ENCODE data around the gene FBXO41.

FBXO41 gene

DNA sequence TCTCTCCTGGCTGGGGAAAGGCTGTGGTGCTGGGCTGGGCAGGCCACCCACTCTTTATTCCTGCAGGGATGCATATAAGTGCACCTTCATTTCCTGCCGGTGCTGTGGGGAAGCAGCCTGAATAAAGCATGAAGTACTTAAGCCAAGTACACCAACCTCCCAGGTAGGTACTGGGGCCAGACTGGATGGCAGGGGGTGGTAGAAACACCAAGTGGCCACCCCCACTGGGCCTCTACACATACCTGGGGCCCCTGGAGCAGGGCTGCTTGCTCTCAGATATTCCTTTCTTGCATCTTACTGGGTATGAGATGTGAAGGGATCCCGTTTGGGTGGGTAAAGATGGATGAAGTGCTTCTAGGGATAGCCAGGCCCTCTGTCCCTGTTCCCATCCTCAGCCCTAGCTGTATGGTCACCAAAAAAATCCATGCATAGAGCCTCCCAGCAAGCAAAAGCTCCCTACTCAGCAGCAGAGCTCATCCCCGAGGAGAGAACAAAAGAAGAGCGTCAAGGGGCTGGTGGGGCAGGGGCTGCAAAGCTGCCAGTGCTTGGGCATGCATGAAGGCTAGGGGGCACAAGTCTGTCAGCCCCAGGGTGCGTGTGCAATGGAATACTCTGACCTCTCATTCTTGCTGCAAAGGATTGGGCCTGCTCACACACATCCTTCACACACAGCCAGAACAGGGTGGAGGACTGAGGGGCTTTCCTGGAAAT is 28.2 kb downstream of the FBXO41 start:
- in situ Hi-C loops (cut with HindIII; ENCODE audit: low pct_unique_long_range_greater_than_20kb, low sequenced_read_pairs) = no loop called here
- no peak for TF ChIP-seq JUND (IDR thresholded peaks at IDR 0.05; ENCODE audit: low read depth)
- no peak for DNase-seq (ENCODE audit: low read depth in 1 of 2, low spot score in 1 of 2)

DNA sequence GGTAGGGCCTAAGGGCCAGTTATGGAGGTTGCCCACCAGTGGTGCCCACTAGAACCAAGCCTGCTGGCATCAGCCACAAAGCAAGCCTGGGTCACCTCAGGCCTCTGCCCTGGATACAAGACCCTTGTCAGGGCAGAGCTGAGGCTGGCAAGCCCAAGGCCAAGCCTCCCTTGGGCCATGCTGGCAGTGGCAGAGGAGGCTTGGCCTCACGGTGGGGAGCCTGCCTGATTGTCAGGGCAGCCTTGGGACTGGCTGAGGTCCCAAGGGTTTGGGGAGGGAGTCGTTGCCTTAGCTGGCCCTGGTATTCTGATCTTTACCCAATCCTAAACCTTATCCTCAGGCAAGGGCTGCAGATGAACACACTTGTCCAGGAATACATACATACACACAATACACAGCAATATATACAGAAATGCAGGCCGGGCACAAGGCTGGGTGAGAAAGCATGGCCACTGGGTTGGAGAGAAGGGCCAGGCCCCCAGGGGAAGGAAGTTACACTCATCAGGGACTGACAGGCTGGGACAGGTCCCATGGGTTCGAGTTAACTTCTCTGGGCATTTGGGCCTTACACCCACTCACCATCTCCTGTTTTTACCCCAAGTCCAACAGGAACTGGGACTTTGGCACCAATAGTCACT is 29.2 kb downstream of the FBXO41 start:
- in situ Hi-C loops (cut with HindIII; ENCODE audit: low pct_unique_long_range_greater_than_20kb, low sequenced_read_pairs) = no loop called here
- no peak for TF ChIP-seq JUND (IDR thresholded peaks at IDR 0.05; ENCODE audit: low read depth)
- DNase-seq (ENCODE audit: low read depth in 1 of 2, low spot score in 1 of 2) = no peak

DNA sequence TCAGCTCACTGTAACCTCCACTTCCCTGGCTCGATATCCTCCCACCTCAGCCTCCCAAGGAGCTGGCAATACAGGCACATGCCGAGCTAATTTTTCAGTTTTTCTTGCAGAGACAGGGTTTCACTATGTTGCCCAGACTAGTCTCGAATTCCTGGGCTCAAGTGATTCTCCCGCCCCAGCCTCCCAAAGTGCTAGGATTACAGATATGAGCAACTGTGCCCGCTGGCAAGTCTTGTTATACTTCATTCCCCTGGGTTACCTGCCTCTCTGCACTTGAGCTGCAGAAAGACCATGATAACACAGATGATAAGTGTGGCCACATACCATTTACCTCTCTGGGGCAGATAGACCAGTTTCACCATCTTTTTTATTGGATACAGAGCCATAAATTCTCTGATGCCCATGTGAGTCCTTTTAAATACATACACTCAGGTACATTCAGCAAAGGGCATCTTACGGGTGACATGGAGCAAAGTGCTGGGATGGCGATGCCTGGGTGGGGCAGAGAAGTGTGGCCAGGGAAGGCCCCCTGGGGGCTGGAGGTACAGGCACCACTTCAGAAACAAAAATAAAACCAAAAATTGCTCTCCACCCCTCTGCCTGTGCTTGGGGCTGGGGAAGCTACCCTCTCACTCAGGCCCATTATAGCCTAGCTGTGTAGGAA is 29.8 kb downstream of the FBXO41 start:
- TF ChIP-seq JUND (IDR thresholded peaks at IDR 0.05; ENCODE audit: low read depth) = no peak
- in situ Hi-C loops (cut with HindIII; ENCODE audit: low pct_unique_long_range_greater_than_20kb, low sequenced_read_pairs) = no loop called here
- no peak for DNase-seq (ENCODE audit: low read depth in 1 of 2, low spot score in 1 of 2)

DNA sequence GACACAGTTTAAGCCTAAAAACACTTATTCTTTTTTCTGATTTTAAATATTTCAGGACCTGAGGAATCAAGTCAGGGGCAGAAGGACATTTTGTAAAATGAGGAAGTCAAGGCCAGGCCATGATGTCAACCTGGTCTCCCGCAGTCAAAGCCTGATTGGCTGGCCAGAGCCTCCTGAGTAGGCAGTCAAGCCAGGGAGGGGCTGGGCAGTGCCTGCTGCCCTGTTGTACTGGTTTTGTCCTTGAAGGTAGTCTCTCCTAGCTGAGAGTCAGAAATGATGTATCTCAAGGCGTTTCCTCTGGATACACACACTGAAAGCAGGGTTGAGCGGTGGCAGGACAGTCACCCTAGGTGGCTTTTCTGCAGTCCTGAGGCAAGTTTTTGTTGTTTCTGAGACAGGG is 30.4 kb downstream of the FBXO41 start:
- in situ Hi-C loops (cut with HindIII; ENCODE audit: low pct_unique_long_range_greater_than_20kb, low sequenced_read_pairs) = no loop called here
- peak; percentile 35 to 50 for DNase-seq (ENCODE audit: low read depth in 1 of 2, low spot score in 1 of 2)

DNA sequence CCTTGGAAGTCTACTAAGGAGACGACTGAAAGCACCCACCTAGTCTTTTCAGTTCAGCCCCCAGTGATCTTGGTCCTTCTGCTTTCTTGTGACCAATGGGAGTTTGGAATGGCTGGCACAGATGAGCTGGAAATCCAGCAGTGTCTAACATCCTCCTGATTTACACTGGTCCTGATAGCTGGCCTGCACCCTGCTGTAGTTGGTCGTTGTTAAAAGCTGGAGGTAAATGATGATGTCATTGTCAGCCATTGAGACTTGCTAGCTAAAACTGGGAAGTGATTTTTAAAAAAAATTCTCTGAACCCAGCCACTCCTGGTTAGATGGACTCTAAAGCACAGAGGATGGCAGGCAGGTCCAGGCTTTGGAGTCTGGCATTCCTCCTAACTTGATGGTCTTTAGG is 30.9 kb downstream of the FBXO41 start:
- no peak for TF ChIP-seq JUND (IDR thresholded peaks at IDR 0.05; ENCODE audit: low read depth)
- no peak for DNase-seq (ENCODE audit: low read depth in 1 of 2, low spot score in 1 of 2)
- in situ Hi-C loops (cut with HindIII; ENCODE audit: low pct_unique_long_range_greater_than_20kb, low sequenced_read_pairs) = no loop called here

More for the DNA sequence above, 30.4 kb downstream of the FBXO41 start:
- TF ChIP-seq JUND (IDR thresholded peaks at IDR 0.05; ENCODE audit: low read depth) = no peak

DNA sequence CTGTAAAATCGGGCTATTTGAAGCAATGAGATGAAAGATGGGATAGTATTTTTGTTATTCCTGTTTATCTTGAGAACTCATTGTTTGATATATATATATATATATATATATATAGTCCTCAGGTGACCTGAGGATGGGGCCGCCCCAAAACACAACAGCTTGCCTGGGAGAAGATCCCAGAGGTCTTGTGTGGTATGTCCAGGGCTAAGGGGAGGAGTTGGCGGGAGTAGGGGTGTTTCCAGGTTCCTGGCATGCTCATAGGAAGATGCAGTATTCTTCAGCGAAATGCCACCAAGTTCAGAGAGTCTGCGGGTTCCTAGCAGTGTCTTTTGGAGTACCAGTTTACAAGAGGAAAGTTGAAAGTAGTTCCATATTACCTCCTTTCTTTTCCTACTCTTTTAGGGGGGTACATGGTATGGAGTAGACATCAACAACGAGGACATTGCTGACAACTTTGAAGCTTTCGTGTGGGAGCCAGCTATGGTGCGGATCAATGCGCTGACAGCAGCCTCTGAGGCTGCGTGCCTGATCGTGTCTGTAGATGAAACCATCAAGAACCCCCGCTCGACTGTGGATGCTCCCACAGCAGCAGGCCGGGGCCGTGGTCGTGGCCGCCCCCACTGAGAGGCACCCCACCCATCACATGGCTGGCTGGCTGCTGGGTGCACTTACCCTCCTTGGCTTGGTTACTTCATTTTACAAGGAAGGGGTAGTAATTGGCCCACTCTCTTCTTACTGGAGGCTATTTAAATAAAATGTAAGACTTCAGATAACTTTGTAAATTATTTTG is 31.8 kb downstream of the FBXO41 start:
- no peak for TF ChIP-seq JUND (IDR thresholded peaks at IDR 0.05; ENCODE audit: low read depth)
- in situ Hi-C loops (cut with HindIII; ENCODE audit: low pct_unique_long_range_greater_than_20kb, low sequenced_read_pairs) = no loop called here
- no peak for DNase-seq (ENCODE audit: low read depth in 1 of 2, low spot score in 1 of 2)

DNA sequence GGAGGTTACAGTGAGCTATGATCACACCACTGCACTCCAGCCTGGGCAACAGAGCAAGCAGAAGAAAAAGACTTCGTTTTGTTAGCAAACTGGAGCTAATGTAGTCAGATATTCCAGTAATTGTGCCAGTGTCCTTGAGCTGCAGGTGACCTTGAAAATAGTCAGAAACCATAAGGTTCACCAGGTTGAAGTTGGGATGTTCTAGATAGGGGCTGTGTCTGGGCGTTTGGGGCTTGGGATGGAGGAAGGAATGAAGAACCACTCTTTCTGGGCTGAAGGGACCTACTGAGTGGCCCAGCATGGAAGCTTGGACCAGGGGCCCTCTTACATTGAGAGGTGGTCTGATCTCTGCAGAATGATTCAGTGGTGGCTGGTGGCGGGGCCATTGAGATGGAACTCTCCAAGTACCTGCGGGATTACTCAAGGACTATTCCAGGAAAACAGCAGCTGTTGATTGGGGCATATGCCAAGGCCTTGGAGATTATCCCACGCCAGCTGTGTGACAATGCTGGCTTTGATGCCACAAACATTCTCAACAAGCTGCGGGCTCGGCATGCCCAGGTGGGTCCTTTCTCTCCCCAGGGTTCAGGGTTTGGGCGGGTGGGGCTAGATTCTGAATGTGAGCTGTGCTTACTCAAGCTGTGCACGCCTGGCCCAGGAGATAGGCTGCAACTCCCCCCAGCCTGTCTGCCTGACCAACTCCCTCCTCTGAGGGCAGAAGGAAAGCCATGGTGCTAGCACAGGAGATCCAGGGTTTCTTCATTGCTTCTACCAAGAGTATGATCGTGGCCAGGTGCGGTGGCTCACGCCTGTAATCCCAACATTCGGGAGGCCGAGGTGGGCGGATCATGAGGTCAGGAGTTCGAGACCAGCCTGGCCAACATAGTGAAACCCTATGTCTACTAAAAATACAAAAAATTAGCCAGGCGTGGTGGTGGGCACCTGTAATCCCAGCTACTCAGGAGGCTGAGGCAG is 33.1 kb downstream of the FBXO41 start:
- TF ChIP-seq JUND (IDR thresholded peaks at IDR 0.05; ENCODE audit: low read depth) = no peak
- DNase-seq (ENCODE audit: low read depth in 1 of 2, low spot score in 1 of 2) = no peak

DNA sequence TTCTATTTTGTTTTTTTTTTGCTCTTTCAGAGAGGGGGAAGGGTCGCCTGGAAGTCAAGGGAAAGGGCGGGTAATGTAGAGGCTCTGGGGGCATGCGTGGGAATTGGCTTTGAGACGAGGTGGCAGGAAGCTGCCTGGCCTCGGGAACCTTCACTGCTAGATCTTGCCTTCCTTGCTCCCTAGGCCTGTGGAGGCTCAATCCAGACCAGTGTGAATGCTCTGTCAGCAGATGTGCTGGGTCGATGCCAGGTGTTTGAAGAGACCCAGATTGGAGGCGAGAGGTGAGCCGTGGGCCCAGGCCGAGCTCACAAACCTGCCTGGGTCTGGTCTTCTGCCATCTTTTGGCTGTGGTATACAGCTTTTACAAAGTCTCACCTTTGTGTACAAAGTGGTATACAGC is 34.6 kb downstream of the FBXO41 start:
- in situ Hi-C loops (cut with HindIII; ENCODE audit: low pct_unique_long_range_greater_than_20kb, low sequenced_read_pairs) = no loop called here
- TF ChIP-seq JUND (IDR thresholded peaks at IDR 0.05; ENCODE audit: low read depth) = no peak
- no peak for DNase-seq (ENCODE audit: low read depth in 1 of 2, low spot score in 1 of 2)

More for the DNA sequence above, 33.1 kb downstream of the FBXO41 start:
- in situ Hi-C loops (cut with HindIII; ENCODE audit: low pct_unique_long_range_greater_than_20kb, low sequenced_read_pairs) = no loop called here

DNA sequence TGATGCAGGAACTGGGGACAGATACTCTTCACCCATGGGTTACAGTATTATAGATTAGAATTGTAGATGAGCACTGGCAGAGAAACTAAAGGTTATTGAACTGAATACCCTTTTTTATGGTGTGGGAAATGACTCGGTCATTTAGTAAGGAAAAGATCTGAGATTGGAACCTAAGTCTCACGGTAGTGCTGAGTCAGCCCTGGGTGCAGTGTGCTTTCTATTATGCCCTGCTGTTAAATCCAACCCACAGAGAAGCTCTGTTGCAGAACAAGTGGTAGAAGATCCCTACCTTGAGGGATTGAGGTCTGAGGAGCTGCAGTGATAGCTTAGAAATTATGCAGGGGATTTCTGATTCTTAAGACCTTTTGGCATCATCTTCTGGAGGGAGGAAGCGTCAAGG is 37.4 kb downstream of the FBXO41 start:
- no peak for TF ChIP-seq JUND (IDR thresholded peaks at IDR 0.05; ENCODE audit: low read depth)
- no peak for DNase-seq (ENCODE audit: low read depth in 1 of 2, low spot score in 1 of 2)
- in situ Hi-C loops (cut with HindIII; ENCODE audit: low pct_unique_long_range_greater_than_20kb, low sequenced_read_pairs) = no loop called here

DNA sequence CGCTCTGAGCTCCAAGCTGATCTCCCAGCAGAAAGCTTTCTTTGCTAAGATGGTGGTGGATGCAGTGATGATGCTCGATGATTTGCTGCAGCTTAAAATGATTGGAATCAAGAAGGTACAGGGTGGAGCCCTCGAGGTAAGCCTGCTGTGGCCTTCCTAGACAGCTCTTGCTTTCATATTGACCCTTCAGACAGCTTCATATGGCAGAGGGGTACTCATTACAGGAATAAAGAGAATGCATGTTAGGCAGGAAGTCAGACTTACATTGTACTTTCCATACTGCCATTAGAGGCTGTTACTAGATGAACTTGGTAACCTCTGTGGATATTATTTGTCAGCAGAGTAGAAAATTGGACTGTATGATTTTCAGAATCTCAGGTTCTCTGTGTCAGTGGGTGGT is 39.7 kb downstream of the FBXO41 start:
- DNase-seq (ENCODE audit: low read depth in 1 of 2, low spot score in 1 of 2) = no peak
- no peak for TF ChIP-seq JUND (IDR thresholded peaks at IDR 0.05; ENCODE audit: low read depth)
- in situ Hi-C loops (cut with HindIII; ENCODE audit: low pct_unique_long_range_greater_than_20kb, low sequenced_read_pairs) = no loop called here

DNA sequence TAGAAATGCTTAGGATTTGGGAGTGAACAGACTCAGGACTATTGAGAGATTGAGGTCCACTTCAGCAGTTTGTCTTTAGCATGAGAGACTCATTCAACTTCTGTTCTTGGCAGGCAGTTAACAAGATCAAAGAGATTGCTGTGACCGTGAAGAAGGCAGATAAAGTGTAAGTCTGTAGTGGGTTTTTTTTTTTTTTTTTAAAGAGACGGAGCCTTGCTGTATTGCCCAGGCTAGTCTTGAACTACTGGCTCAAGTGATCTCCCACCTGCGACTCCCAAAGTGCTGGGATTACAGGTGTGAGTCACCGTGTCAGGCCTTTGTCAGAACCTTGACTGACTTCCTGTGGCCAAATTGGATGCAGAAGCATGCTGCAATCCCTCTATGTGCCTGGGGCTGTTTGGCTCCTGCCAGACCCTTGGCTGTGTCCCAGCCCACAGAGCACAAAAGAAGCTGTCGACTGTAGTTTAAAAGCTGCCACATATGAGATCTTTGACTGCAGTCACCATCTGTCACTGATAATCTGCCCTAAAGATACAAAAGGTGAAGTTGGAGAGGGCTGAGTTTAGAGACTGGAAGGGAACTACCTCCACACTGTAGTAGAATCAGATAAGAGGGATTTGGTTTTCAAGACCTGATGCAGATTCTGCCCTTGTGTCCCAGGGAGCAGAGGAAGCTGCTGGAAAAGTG is 40.3 kb downstream of the FBXO41 start:
- peak in 1 of 2 experiments; percentile 68 for DNase-seq (ENCODE audit: low read depth in 1 of 2, low spot score in 1 of 2)
- no peak for TF ChIP-seq JUND (IDR thresholded peaks at IDR 0.05; ENCODE audit: low read depth)
- in situ Hi-C loops (cut with HindIII; ENCODE audit: low pct_unique_long_range_greater_than_20kb, low sequenced_read_pairs) = no loop called here
